OCI-LY3 (cell line): Measurements from ENCODE around the gene FHOD3.

ENCODE experiments used
- H2AFZ ChIP-seq: fragments of 200-600, 300-600 bp; shearing (Covaris generic); 2 replicates; pipeline ENCODE4 v1.6.0; 2014; ENCODE audit warnings: antibody characterized with exemption, low read depth, low read length
- H3K27ac ChIP-seq: fragments of 200-600, 300-600 bp; sonication (generic); 2 replicates; pipeline ENCODE4 v1.5.1; 2014; ENCODE audit warnings: mild to moderate bottlenecking, low read length, moderate library complexity, mixed read lengths
- H3K27me3 ChIP-seq: fragments of 200-600, 300-600 bp; sonication (generic); 2 replicates; pipeline ENCODE4 v1.6.1; 2014; ENCODE audit warnings: low read depth, low read length, mixed read lengths
- H3K36me3 ChIP-seq: fragments of 200-600, 300-600 bp; sonication (generic); replicated peaks from 2 replicates; pipeline ENCODE3; 2014; ENCODE audit warnings: low read depth, low read length, mixed read lengths
- H3K4me1 ChIP-seq: fragments of 300-600, 200-600 bp; sonication (generic); 2 replicates; pipeline ENCODE4 v1.6.1; 2014; ENCODE audit warnings: low read length, mixed read lengths
- H3K4me2 ChIP-seq: fragments of 200-600, 300-600 bp; sonication (generic); 2 replicates; pipeline ENCODE4 v1.6.1; 2014; ENCODE audit warnings: low read length, mixed read lengths
- H3K4me3 ChIP-seq: fragments of 300-600, 200-600 bp; sonication (generic); 2 replicates; pipeline ENCODE4 v1.5.1; 2014; ENCODE audit warnings: antibody characterized with exemption, mild to moderate bottlenecking, low read length, moderate library complexity
- H3K79me2 ChIP-seq: fragments of 300-600, 200-600 bp; shearing (Covaris generic); 2 replicates; pipeline ENCODE4 v1.6.1; 2014; ENCODE audit warnings: mild to moderate bottlenecking, low read length, mixed read lengths
- H3K9ac ChIP-seq: fragments of 300-600, 200-600 bp; shearing (Covaris generic); 2 replicates; pipeline ENCODE4 v1.6.0; 2014; ENCODE audit warnings: mild to moderate bottlenecking, low read length, moderate library complexity
- H3K9me3 ChIP-seq: fragments of 200-600, 300-600 bp; shearing (Covaris generic); 2 replicates; pipeline ENCODE4 v1.6.1; 2014; ENCODE audit warnings: low read length, mixed read lengths; ENCODE audit not compliant: insufficient read depth
- H4K20me1 ChIP-seq: fragments of 200-600, 300-600 bp; sonication (generic); 2 replicates; pipeline ENCODE4 v1.6.1; 2016; ENCODE audit warnings: low read length, mixed read lengths; ENCODE audit not compliant: insufficient read depth
- CTCF ChIP-seq: fragments of 200-600, 300-600 bp; sonication (generic); IDR thresholded peaks from 2 replicates; pipeline ENCODE4 v1.5.1; 2014; ENCODE audit warnings: antibody characterized with exemption, low read length, low read depth
- EZH2phosphoT487 ChIP-seq: fragments of 200-600 bp; shearing (Covaris generic); IDR thresholded peaks from 2 replicates; pipeline ENCODE4 v1.6.1; 2018; ENCODE audit warnings: antibody characterized with exemption, mixed run types, low read depth

The FHOD3 gene

GRCh38 chr18:36442717-36443116 lies 145.2 kb downstream of the FHOD3 start:
- Histone ChIP-seq H3K4me2 (no peak overlapping the region), H3K9me3 (no peaks in the 10 kb centered on the region), H4K20me1 (no peaks in the 10 kb centered on the region), H3K27me3 (peaks cover 16% of the 10 kb centered on the region; the same call in 1 of the 2 replicates), H3K9ac (no peak overlapping the region), H3K4me3 (no peak overlapping the region), H3K79me2 (no peaks in the 10 kb centered on the region), H3K36me3 (no peaks in the 10 kb centered on the region), H3K4me1 (peaks cover 10% of the 10 kb centered on the region), H2AFZ (no peak overlapping the region), H3K27ac (no peak overlapping the region)
- TF ChIP-seq EZH2phosphoT487 = no peak
- TF ChIP-seq CTCF = no peak

GRCh38 chr18:36446059-36446458 lies 148.5 kb downstream of the FHOD3 start:
- TF ChIP-seq CTCF = no peak
- no peak for TF ChIP-seq EZH2phosphoT487
- Histone ChIP-seq H3K4me2 (no peak overlapping the region), H3K4me3 (no peak overlapping the region)

GRCh38 chr18:36448384-36449290 lies 151.1 kb downstream of the FHOD3 start:
- Histone ChIP-seq H3K27ac (no peak overlapping the region), H2AFZ (no peak overlapping the region), H3K4me2 (no peak overlapping the region), H3K4me1 (no peaks in the 10 kb centered on the region), H3K4me3 (no peak overlapping the region), H3K9ac (no peak overlapping the region), H3K36me3 (no peaks in the 10 kb centered on the region), H3K27me3 (peaks cover 9% of the 10 kb centered on the region), H3K9me3 (no peaks in the 10 kb centered on the region), H4K20me1 (no peaks in the 10 kb centered on the region), H3K79me2 (no peaks in the 10 kb centered on the region)
- TF ChIP-seq EZH2phosphoT487 = no peak
- no peak for TF ChIP-seq CTCF

More at GRCh38 chr18:36446059-36446458, 148.5 kb downstream of the FHOD3 start:
- Histone ChIP-seq H4K20me1 (no peaks in the 10 kb centered on the region), H3K27ac (no peak overlapping the region), H3K9ac (no peak overlapping the region), H3K27me3 (peaks cover 16% of the 10 kb centered on the region; the same call in 1 of the 2 replicates), H2AFZ (no peak overlapping the region), H3K9me3 (no peaks in the 10 kb centered on the region), H3K36me3 (no peaks in the 10 kb centered on the region), H3K4me1 (peaks cover 10% of the 10 kb centered on the region), H3K79me2 (no peaks in the 10 kb centered on the region)

GRCh38 chr18:36449451-36449850 lies 151.9 kb downstream of the FHOD3 start:
- Histone ChIP-seq H3K36me3 (no peaks in the 10 kb centered on the region), H3K4me3 (no peak overlapping the region), H3K79me2 (no peaks in the 10 kb centered on the region), H3K4me1 (no peaks in the 10 kb centered on the region), H3K27me3 (peaks cover 9% of the 10 kb centered on the region), H3K9ac (no peak overlapping the region), H2AFZ (no peak overlapping the region), H3K9me3 (no peaks in the 10 kb centered on the region), H4K20me1 (no peaks in the 10 kb centered on the region), H3K4me2 (no peak overlapping the region), H3K27ac (no peak overlapping the region)
- no peak for TF ChIP-seq EZH2phosphoT487
- TF ChIP-seq CTCF = no peak
